GM04504 (cell line): ENCODE data around the gene RBM17.
"Not testable (repeated sequence)": the region's sequence is repeated elsewhere in the genome, so short reads cannot be mapped to it uniquely, and the experiment has no call there.

Experiments used
- DNase-seq: peaks from one replicate; pipeline ENCODE4 v3.0.0-alpha.2; 2012; ENCODE audit warnings: low read depth

The RBM17 gene

DNA sequence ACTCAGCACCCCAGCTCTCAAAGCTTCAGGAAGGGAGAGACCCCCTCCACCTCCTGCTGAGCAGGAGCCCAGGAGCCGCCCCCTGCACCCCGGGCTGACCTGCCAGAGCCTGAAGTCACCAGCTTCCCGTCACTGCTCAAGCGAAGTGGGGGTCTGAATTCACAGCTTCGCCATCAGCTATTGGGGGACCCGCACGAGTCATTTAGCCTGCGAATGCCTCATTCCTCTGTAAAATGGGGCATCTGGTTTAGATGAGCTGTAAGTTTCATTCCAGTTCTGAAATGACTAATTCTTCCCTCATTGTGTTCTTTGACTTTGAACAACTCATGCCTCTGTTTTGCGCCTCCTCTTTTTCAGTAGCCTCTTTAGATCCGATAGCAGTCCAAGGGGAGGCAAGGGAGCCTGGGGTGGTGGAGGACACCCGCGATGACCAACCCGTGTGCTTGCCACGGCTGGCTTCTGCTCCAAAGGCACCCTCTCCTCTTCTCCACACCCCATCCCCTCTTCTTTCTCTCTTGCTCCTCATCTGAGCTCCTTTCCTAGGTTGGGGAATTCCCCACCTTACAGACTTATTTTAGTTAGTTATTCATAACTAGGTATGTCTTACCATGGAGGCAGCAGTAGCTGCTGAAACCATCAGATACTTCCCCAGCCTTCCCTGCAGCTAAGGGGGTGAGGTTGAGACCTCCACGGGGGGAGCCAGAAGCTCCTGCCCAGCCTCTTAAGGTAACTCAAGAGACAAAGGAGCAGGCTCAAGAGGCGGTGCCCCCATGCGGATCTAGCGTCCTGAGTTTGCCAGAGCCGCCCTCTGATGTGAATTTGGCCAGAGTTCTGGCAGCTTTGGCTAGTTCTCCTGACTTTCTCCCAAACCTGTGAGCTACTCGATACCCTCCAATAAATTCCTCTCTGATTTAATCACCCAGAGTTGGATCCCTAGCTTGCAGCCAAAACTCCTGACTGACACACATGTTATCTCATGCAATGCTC is 47.7 kb downstream of the RBM17 start:
- peak; percentile 43 for DNase-seq

DNA sequence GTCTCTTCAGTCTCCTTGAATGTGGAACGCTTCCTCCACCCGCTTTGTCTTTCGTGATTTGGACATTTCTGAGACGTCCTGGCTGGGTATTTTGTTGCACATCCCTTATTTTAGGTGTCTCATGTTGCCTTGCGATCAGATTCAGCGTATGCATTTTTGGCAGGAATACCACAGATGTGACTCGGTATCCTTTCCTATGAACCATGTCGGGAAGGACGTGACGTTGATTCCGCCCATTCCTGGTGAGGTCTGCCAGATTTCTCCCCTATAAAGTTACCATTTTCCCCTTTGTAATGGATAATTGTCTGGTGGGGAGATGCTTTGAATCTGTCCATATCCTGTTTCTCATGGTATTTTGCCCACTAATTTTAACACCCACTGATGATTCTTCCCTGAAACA is 49.6 kb downstream of the RBM17 start:
- no peak for DNase-seq

DNA sequence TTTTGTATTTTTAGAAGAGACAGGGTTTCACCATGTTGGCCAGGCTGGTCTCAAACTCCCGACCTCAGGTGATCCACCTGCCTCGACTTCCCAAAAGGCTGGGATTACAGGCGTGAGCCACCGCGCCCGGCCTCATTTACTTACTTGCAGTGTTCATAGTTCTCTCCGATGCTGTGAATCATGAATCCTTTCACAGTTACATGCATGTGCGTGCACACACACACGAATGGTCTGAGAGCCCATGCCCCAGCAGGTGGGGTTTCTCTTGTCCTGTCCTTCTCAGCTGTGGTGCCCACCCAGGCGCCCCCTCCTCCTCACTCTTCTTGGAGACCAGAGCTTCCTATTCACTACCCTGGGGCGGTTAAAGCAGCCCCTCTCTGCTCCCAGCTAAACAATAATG is 50.6 kb downstream of the RBM17 start:
- no peak for DNase-seq

DNA sequence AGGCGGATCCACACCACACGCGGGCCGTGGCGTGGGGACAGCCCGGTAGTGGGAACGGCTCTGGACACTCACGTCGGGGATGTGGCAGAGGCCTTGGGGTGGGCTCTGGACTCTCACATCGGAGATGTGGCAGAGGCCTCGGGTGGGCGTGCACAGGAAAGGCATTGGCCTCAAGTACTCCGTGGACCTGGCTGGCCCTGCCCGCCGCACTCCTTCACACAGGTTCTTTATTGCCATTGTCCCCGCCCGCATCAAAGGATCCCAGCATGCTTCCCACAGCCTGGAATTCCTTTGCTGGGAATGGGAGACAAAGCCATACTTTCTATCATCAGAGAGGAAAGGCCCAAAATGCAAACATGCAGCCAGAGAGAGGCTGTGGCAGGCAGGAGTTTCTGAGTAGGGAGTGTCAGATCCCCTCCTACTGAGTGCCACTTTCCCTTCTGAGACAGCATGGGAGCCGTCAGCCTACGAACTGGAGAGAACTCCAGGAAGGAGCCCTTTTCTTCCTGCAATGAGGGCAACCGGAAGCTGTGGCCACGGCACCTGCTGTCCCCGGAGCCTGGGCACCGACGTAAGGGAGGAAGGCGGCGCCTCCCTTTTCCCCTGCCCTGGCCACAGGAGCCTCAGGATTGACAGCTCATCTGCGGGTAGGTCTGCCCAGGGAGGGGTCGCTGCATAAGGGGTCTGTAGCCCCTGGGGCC is 51.5 kb downstream of the RBM17 start:
- no peak for DNase-seq

DNA sequence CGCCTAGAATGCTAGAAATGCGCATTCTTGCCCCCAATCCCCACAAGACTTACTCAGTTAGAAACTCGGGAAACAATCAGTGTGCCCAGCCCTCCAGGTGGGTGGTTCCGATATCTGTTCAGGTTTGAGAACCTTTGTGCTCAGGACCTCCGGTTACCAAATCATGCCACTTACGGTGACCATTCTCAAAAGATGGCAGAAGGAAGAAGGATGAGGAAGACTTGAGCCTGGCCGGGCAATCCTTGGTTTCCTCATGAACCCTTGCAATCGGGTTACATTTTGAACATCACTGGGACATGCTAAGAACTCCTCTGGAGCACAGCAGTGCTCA is 52.1 kb downstream of the RBM17 start:
- no peak for DNase-seq

DNA sequence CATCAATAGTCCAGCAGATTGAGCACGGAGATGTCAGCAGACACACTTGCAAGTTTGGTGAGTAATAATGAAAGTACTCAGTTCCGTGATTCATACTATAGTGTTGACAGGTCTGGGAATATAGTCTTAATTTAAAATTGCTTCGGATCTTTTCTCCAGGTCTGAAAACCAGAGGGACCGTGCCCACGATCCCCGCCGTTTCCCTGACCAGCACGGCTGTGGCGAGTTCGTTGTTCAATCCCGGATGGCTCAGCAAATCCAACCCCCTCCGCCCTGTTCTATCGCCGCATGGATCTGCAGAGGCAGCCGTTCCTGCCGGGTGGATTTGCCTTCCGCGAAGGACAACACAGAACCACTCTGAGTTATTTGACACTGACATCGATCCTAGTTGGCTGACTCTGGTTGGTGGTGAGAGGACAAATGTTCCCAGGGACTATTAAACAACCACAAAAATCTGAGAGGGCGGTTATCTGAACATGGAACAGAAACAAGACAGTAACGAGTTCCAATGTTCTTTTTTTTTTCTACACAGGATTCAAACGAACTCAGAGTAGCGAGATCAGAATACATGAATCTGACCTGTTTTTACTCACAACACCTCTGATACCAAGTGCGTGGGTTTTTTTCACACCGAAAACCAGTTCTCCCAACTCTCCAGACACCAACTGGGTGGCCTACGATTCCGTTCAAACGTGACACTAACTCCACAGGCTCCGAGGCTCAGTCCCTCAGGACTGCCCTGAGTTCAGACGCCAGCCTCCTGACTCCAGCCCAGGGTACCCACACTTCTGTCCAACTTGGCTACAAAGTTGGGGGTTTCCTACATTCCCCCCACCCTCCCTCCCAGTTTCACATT is 52.7 kb downstream of the RBM17 start:
- DNase-seq = peak; percentile 75

DNA sequence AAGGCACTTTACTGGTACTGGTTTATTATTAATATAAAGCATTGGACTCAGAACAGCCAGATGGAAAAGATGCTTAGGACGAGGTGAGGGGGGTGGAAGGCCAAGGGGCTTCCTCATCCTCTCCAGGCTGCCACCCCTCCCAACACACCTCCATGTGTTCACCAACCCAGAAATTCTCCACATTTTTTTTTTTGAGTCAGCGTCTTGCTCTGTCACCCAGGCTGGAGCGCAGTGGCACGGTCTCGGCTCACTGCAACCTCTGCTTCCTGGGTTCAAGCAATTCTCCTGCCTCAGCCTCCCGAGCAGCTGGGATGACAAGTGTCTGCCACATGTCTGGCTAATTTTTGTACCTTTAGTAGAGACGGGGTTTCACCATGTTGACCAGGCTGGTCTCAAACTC is 53.4 kb downstream of the RBM17 start:
- not testable (repeated sequence) for DNase-seq

DNA sequence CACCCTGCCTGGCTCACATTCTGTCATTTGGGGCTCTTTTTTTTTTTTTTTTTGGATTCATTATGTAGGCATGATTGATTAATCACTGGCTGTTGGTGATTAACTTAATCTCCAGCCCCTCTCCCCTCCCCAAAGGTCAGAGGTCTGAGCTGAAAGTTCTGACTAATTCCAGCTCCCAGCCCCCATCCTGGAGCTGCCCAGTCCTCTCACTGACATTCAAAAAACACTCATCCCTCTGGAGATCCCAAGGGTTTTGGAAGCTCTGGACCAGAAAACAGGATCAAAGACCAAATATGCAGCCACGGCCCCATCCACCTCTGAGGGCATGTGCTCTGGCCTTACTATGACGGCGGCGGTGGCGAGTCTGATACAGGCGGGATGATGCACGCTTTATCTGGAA is 53.8 kb downstream of the RBM17 start:
- DNase-seq = no peak

DNA sequence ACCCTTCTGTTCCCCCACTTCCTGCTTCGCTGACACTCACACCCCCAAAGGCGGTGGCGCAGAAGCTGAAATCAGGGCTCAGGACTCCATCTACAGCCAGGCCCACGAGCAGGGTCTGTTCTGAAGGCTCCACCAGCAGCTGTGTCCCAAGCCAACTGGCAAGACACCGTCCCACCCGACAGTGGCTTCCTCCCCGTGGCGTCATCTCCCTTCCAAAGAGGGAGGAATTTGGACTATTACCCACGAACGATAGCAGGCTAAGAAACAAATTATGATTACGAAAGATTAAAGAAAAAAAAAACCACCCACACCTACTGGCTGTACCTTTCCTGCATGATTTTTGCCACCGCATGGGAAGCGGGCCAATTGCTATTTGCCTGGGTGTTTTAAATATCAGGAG is 54.3 kb downstream of the RBM17 start:
- DNase-seq = no peak

DNA sequence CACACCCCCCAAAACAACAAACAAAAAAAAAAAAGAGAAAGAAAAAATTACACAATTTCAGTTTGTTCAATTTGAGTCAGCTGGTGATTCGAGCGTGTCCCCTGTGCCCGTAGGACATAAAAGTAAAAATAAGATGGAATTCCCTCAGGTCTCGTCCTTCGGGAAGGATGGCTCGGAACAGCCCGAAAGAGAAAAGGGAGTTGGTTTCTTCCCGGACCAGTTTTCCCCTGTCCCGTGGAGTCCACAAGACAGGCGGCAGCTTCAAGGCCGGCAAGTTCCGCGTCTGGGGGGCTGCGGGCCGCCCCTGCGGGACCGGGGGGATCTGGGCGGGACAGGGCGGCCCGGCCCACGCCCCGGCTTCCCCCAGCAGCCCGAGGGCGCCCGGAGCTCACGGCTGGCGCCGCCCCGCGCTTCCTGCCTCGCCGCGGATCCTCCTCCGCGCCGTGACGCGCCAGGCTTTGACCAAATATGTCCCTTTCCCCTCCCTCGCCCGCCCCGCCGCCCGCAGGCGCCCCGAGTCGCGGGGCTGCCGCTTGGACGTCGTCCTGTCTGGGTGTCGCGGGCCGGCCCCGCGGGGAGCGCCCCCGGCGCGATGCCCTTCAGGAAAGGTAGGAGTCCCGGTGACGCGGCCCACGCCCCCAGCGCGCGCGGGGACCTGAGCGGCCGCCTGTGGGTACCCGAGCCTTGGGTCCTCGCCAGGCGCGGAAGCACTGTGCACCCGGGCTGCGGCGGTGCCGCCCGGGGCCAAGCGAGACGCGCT is 55.8 kb downstream of the RBM17 start:
- DNase-seq = peak; percentile 55

DNA sequence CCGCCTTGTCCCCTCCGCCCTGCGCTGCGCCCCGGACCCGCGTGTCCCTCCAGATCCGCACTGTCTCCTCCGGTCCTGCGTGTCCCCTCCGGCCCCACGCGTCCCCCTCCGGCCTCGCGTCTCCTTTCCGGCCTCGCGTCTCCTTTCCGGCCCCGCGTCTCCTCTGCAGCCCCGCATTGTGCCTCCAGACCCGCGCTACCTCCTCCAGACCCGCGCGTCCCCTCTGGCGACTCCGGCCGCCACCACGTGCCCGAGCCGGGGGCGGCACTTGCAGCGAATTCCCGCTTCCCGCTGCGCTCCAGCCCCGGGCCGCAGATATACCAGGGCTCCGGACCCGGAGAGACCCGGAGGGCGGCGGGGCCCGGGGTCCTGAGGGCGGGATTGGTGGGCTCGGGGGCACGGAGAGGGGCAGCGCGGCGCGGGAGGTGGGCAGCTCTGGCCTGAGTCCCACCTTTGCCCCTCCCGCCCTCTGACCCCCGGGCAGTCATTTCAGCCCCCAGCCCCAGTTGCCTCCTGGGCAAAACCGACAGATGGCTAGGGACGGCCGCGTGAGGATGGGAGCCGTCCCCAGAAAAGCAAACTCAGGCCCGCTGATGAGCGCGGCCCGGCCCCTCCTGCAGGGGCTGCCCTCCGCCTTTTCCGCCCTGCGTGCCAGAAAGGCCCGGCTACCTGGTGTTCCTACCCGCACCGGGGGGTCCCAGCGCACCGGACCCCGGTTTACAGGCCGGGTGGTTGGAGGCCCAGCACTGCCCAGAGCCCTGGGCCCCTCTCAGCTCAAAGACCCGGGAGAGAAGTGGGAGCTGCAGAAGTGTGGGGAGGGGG is 56.5 kb downstream of the RBM17 start:
- no peak for DNase-seq

DNA sequence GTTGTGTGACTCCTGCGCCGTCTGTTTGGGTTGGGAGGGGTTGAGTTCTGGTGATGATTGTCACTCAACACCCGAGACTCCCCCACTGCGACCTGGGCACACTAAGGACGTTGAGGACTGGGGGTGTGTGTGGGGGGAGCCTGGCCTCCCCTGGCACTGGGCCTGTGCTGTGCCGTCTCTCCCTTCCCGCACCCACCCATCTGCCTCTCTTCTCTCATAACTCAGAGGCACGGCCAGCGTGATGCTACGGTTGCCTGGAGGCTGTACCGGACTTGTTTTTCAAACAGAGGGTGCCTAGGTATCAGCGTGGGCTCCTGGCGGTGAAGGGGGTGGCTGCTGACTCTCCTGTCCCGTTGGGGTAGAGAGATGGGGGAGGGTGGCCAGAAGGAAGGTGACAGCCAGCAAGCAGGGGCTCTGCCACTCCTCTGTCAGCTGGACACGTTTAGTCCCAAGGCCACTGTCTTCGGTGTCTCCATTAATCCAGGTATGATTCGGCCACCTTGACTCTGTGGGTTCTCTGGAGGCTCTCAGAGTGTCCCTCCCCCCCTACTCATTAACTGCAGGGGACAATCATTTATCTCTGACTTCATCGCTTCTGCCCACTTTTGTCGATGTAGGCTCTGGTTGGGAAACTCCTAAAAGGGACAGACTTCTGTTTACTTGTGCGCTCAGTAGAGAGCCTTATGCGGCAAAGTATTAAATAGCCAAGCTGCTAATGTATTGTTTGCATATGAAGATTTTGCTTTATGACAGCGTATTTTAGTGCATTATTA is 57.4 kb downstream of the RBM17 start:
- no peak for DNase-seq

DNA sequence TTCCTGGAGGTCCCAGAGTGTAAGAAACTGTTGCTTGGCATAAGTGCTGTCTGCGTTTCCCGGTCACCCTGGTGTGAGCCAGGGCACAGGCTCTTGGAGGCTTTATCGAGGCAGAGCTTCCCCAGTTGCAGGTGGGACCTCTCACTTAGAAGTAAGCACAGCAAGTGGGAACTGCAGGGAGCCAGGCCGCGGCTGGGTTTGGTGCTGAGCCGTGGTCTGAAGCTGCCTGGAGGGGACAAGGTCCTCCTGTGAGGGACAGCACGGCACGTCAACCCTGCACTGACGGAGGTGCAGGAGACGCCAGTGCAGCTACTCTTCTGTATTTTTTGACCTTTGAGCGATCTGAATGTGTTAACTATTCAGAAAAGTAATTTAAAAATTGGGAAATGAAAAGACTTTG is 58.1 kb downstream of the RBM17 start:
- no peak for DNase-seq

DNA sequence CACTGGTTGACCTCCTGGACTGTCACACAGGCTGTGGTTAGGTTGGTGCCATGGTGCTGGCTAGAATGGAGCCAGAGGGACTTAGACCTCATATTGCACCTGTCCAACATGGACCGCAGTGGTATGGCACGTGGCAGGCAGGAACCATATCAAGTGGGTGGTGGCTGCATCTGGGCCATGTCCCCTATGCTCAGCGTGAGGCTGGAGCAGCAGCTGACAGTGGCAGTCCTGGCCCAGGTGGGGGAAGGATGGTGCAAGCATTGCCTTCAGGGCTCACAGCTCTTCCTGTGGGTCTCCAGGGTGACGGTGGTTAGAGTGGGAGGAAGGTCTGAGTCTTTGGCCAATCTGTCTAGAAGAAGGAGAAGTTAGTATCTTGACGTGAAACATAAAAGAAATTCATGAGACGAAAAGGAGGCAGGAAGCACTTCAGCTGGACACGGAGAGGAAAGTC is 59.4 kb downstream of the RBM17 start:
- no peak for DNase-seq

DNA sequence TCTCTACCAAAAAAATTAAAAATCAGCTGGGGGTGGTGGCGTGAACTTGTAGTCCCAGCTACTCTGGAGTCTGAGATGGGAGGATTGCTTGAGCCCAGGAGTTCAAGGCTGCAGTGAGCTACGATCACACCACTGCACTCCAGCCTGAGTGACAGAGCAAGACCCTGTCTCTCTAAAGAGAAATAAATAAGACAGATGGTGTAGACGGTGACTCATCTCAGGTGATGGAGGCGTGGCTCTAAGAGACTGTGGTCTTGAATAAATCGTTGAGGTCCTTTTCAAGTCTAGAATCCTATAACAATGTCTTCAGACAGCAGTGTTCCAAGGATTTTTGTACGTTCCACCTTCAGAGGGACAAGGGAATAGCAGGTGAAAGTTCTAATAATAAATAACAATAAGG is 60.1 kb downstream of the RBM17 start:
- DNase-seq = no peak

DNA sequence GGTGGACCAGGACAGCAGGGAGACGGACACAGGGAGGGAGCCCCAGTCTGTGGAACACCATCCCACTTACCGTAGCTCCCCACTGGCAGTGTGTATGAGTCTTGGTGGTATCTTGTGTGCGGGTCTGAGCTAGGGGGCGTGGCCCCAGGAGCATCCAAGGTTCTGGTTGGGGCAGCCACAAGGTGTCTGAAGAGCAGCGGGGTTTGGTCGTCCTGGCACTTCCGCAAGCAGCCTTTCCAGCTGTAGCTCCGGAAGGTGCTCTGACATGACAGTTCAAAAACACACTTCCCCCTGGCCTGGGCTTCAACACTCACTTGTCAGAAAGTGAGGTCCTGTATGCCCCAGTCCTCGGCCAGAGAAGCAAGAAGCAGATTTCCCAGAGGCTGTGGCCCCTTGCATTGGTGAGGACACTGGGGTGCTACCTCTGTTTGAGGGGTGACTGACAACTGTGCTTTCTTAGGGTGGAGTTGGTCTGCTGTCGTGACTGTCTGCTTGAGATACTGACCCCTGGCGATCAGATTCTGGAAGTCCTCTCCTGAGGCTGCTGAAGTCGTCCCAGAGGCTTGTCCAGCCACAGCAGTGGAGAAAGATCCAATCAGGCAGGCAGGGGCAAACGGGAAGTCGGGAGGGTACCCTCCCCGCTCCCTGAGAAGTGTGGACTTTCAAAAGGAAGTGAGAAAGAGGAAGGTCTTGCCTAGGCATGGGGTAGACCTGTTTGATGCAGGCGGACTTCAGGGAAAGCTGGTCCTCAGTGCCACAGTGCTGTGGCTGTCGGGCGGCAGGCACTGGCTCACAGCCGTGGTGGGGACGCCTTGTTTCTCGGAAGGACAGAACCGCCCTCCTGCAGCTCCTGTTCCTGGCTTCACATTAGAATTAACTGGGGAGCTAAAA is 62.5 kb downstream of the RBM17 start:
- DNase-seq = peak; percentile 37

DNA sequence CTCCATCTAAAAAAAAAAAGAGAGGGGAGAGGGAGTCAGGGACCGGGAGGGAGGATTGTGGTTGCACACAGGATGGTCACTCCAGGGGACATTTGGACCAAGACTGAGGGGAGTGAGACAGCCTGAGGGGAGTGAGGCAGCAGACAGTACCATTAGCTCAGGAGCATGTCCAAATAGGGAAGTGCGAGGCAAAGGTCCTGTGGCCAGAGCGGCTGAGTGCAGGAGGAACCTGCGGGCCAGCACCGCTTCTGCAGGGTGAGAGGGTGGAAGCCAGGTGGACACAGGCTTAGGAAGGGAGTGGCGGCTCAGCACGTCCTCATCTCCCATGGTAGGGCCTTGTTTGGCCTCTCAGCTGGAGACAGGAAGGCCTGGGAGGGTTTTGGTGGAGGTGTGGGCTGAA is 65.0 kb downstream of the RBM17 start:
- no peak for DNase-seq

DNA sequence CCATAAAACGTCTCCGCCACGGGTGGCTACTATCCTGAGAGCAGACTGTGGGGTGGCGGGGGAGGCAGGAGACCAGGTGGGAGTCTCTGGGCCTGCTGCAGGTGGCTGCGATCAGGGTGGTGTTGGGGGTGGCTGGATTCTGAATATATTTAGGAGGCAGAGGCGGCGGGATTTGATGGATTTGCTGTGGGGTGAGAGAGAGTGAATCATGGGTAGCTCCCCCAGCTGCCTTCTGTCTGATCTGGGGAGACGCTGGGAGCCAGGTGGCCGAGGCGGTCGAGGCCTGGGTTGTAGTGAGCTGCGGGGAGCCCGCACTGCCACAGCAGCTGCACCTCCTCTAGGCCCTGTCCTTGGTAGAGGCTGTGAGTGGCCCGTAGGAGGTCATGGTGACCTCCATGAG is 65.7 kb downstream of the RBM17 start:
- no peak for DNase-seq

DNA sequence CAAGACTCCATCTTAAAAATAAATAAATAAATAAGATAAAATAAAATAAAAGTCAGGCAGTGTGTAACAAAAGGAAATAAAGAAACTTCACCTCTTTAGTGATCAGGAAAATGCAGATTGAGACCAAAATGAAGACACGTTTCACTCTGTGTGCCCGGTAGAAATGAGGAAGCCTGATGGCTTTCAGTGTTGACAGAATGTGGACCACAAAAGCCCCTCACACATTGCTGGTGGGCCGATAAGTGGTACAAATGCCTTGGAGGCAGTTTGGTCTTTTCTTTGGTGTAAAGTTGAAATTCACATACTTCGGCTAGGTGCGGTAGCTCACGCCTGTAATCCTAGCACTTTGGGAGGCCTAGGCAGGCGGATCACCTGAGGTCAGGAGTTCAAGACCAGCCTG is 69.4 kb downstream of the RBM17 start:
- no peak for DNase-seq
